Adrenal gland (tissue), 5 donors: ENCODE data around the gene GPR78.

Experiments used
- POLR2A ChIP-seq, 2 donors: fragments of 450-650 bp; IDR thresholded peaks; one replicate each; pipeline ENCODE4 v1.6.1; 2017; ENCODE audit warnings: antibody characterized with exemption in 2 of 2, mild to moderate bottlenecking in 2 of 2, moderate library complexity in 1 of 2
- TF ChIP-seq, protein P1 (sequence below), 6 experiments: fragments of 450-650 bp in 4 of 6; fragments of 200-600 bp in 2 of 6; sonication (generic) in 1 of 6; IDR thresholded peaks; 1 replicate in 5 of 6; 2 replicates in 1 of 6; pipeline versions ENCODE4 v1.5.1 to v1.8.0; 2016 to 2021; ENCODE audit warnings: antibody characterized with exemption in 6 of 6, mild to moderate bottlenecking in 2 of 6, moderate library complexity in 1 of 6
- donor health status: DM: no; HTN: no; CAD: no.

DNA sequence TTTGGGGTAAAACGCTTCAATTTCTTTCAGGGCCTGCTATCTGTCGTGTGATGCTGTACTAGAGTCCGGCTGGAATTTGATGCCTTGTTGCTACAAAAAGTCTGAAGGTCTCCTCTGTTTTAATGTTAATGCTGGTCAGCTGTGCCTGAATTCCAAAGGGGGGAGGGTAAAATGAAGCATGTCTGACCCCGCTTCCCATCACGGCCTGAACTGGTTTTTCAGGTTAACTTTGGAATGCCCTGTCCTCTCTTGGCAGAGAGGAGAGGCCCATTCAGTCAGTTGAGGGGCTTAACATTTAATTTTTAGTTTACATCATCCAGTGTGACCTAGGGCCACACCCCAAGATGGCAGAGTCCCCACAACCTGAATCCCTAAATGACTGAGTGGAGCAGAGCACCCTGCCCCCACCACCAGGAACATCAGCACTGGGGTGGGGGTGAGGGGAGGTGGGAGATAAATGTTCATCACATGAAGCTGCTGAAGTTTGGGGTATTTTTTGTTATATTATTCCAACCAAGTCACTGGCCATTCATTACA lies 47.9 kb upstream of the GPR78 start:
- TF ChIP-seq, protein P1, sequence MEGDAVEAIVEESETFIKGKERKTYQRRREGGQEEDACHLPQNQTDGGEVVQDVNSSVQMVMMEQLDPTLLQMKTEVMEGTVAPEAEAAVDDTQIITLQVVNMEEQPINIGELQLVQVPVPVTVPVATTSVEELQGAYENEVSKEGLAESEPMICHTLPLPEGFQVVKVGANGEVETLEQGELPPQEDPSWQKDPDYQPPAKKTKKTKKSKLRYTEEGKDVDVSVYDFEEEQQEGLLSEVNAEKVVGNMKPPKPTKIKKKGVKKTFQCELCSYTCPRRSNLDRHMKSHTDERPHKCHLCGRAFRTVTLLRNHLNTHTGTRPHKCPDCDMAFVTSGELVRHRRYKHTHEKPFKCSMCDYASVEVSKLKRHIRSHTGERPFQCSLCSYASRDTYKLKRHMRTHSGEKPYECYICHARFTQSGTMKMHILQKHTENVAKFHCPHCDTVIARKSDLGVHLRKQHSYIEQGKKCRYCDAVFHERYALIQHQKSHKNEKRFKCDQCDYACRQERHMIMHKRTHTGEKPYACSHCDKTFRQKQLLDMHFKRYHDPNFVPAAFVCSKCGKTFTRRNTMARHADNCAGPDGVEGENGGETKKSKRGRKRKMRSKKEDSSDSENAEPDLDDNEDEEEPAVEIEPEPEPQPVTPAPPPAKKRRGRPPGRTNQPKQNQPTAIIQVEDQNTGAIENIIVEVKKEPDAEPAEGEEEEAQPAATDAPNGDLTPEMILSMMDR (IDR thresholded peaks at IDR 0.05): no peak
- TF ChIP-seq POLR2A (IDR thresholded peaks at IDR 0.05): no peak
